Mucosa of descending colon (tissue), 3 donors: ENCODE data around the gene C1orf210. TPM values are rescaled to one million over a fixed set of nuclear protein-coding genes. Genes with fewer than 3 reads are reported as not detected.

Experiments used
- ATAC-seq: fragments of 200-7000 bp; cut with Tn5 transposase; one replicate; pipeline ENCODE4 v1.9.1; 2020; ENCODE audit warnings: mild to moderate bottlenecking, moderate library complexity
- DNase-seq, 3 donors: peaks; one replicate each; pipeline ENCODE4 v3.0.0-alpha.2; 2020
- H3K36me3 ChIP-seq: fragments of 200-600 bp; one replicate; pipeline ENCODE4 v1.8.0; 2021; ENCODE audit warnings: low read depth, mild to moderate bottlenecking
- H3K4me1 ChIP-seq: fragments of 200-600 bp; one replicate; pipeline ENCODE4 v1.8.0; 2021; ENCODE audit warnings: low read depth, mild to moderate bottlenecking
- H3K4me3 ChIP-seq: fragments of 200-600 bp; one replicate; pipeline ENCODE4 v1.8.0; 2021; ENCODE audit warnings: mild to moderate bottlenecking
- H3K9me3 ChIP-seq: fragments of 200-600 bp; one replicate; pipeline ENCODE4 v1.8.0; 2021; ENCODE audit warnings: mild to moderate bottlenecking
- CTCF ChIP-seq: fragments of 200-600 bp; IDR thresholded peaks from one replicate; pipeline ENCODE4 v1.8.0; 2022; ENCODE audit warnings: antibody characterized with exemption, mild to moderate bottlenecking
- intact Hi-C, 2 donors: fragments of 100-400 bp; cut with DNase I in 1 of 2; cut with micrococcal nuclease in 1 of 2; formaldehyde crosslinking; loops; one replicate each; pipeline versions ENCODE4 v1.11.0 to v1.11.1; 2022; cut with DNase I, micrococcal nuclease
- total RNA-seq, 3 donors: library from RNA; stranded (reverse); fragmentation: NEBNext Ultra II Directional in 2 of 3; extraction: Animal tissue kit (Norgen Biotek cat#: 25700) in 2 of 3; gene quantifications; one replicate each; pipeline versions ENCODE4 v1.2.1 to v1.2.4, GENCODE V29; 2021 to 2023
- donor health status: DM: no; HTN: no; CAD: no; lungs with moderate emphysema.
- donor health status: DM: no; HTN: no; CAD: no.
- donor health status: DM: no; HTN: yes; CAD: no.

The C1orf210 gene
- total RNA-seq, 3 donors from 2014 or later = 33.1 to 102 (median 63.3) TPM

- no peak for TF ChIP-seq CTCF
- Histone ChIP-seq H3K4me1 (peaks cover 6% of the 10 kb centered on the region), H3K4me3 (no peak overlapping the region), H3K9me3 (no peaks in the 10 kb centered on the region), H3K36me3 (no peaks in the 10 kb centered on the region)
- no peak for ATAC-seq
- intact Hi-C loops = no loop called here
- peak in 1 of 3 donors; percentile 8 for DNase-seq
Measured at GRCh38 chr1:43315963-43316737, 30.8 kb upstream of the C1orf210 start.

GRCh38 chr1:43315481-43315880 lies 30.1 kb upstream of the C1orf210 start:
- TF ChIP-seq CTCF = no peak
- H3K4me1 ChIP-seq = peaks cover 6% of the 10 kb centered on the region
- no peaks in the 10 kb centered on the region for H3K9me3 ChIP-seq
- no peak overlapping the region for H3K4me3 ChIP-seq
- intact Hi-C loops = no loop called here
- no peaks in the 10 kb centered on the region for H3K36me3 ChIP-seq
- ATAC-seq = no peak
- no peak for DNase-seq

GRCh38 chr1:43314233-43314632 lies 28.9 kb upstream of the C1orf210 start:
- Histone ChIP-seq H3K36me3 (no peaks in the 10 kb centered on the region), H3K4me3 (no peak overlapping the region), H3K9me3 (no peaks in the 10 kb centered on the region), H3K4me1 (peaks cover 6% of the 10 kb centered on the region)
- intact Hi-C loops = no loop called here
- ATAC-seq (no peak), DNase-seq (peak in 1 of 3 donors; percentile 8)
- TF ChIP-seq CTCF = no peak

- peaks cover 6% of the 10 kb centered on the region for H3K4me1 ChIP-seq
- H3K9me3 ChIP-seq = no peaks in the 10 kb centered on the region
- peak; percentile 78 for ATAC-seq
- no peak for TF ChIP-seq CTCF
- peak; percentile 69 to 86 (median 84) for DNase-seq
- no peaks in the 10 kb centered on the region for H3K36me3 ChIP-seq
- no peak overlapping the region for H3K4me3 ChIP-seq
- intact Hi-C loops = no loop called here
Measured at GRCh38 chr1:43313771-43314170, 28.4 kb upstream of the C1orf210 start.

- DNase-seq = peak in 1 of 3 donors; percentile 44
- no peak for TF ChIP-seq CTCF
- ATAC-seq = no peak
- no peaks in the 10 kb centered on the region for H3K36me3 ChIP-seq
- H3K4me3 ChIP-seq = no peak overlapping the region
- intact Hi-C loops = no loop called here
- H3K9me3 ChIP-seq = no peaks in the 10 kb centered on the region
- peaks cover 6% of the 10 kb centered on the region for H3K4me1 ChIP-seq
Measured at GRCh38 chr1:43312663-43313515, 27.5 kb upstream of the C1orf210 start.
